AG09319 (cell line): ENCODE data around the gene CMBL.
"Not testable (repeated sequence)": the region's sequence is repeated elsewhere in the genome, so short reads cannot be mapped to it uniquely, and the experiment has no call there.

ENCODE experiments used
- DNase-seq: peaks from one replicate; pipeline ENCODE4 v3.0.0-alpha.2; 2010; ENCODE audit warnings: low read depth; ENCODE audit errors: extremely low read depth
- CTCF ChIP-seq: IDR thresholded peaks from 2 replicates; pipeline ENCODE4 v1.5.1; 2011; ENCODE audit warnings: low read depth, mild to moderate bottlenecking, inconsistent platforms, low read length, moderate library complexity

Gene CMBL

GRCh38 chr5:10311595-10312425, 4.1 kb upstream of the CMBL start:
- no peak for DNase-seq
- no peak for TF ChIP-seq CTCF

- DNase-seq: not testable (repeated sequence)
Measured at GRCh38 chr5:10310835-10311570, 3.3 kb upstream of the CMBL start.

DNA sequence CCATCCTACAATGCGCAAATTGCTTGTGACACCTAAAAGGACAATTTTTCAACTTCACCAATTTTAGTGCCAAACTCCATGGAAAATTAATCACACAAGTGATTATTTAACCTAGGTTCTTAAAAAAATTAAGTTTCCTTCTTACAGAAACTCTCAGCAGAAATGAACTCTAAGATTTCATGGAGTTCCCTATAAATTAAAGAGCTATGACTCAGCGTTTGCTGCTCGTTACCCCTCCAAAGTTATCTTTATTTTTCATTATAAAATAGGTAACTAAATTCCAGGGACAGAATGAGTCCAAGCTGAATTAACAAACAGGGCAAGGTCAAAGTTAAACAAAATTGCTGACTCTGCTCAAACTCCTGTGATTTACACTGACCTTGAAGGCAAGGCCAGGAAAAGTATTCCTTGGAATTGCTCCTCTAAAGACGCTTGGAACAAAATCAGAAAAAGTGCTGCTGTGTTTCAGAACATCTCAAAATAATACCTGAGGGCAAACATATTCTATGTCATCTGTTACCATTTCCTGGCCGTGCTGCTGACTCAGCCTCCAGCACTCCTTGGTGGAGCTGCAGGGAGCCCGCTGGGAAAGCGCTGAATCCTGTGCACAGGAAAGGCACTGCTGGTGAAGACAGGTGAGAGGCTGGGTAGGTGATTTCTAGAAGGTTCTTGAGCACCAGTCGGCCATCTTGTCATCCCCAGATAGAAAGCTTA, 2.5 kb upstream of the CMBL start:
- no peak for TF ChIP-seq CTCF
- DNase-seq: no peak

DNA sequence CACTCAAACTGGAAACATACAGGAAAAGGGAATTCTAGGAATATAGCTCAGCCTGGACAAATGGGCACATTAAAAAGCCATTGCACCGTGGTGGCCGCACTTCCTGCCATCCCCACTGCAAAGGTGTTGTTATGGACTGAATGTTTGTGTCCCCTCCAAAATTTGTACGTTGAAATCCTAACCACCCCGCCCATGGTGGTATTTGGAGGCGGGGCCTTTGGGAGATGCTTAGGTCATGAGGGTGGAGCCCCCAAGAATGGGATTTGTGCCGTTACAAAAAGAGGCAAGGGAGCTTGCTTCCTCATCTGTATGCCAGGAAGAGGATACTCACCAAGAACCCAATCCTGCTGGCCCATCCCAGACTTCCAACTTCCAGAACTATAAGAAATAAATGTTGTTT, 1.1 kb upstream of the CMBL start:
- TF ChIP-seq CTCF: no peak
- DNase-seq: no peak

DNA sequence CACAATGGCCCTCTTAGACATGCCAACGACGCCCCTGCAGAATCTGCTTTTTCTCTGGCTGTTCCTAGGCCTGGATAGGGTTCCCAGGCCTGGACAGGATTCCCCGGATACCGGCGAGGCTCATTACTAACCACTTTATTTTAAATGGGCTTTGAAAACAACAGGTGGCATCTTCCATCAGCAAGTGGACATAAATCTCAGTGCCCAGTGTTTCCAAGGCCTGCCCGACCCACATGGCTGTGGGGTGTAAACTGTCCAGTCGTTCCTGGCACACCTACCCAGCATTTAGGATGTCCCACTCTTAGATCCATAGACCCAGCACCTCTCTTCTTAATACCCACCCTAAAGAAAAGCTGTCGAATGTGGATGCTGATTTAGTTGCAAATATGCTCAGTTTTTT, 896 bp downstream of the CMBL start:
- no peak for TF ChIP-seq CTCF
- no peak for DNase-seq

GRCh38 chr5:10306114-10306513, 1.6 kb downstream of the CMBL start:
- no peak for TF ChIP-seq CTCF

GRCh38 chr5:10304932-10305331, 2.8 kb downstream of the CMBL start:
- no peak for DNase-seq
- TF ChIP-seq CTCF: no peak

More at GRCh38 chr5:10306114-10306513, 1.6 kb downstream of the CMBL start:
- no peak for DNase-seq
